RKO (cell line): ENCODE measurements around the gene UBE2F.
"Not testable (repeated sequence)": the region's sequence is repeated elsewhere in the genome, so short reads cannot be mapped to it uniquely, and the experiment has no call there.

ENCODE experiments used
- DNase-seq: peaks from one replicate; pipeline ENCODE4 v3.0.0-alpha.2; 2016; ENCODE audit warnings: low spot score

Gene UBE2F

DNA sequence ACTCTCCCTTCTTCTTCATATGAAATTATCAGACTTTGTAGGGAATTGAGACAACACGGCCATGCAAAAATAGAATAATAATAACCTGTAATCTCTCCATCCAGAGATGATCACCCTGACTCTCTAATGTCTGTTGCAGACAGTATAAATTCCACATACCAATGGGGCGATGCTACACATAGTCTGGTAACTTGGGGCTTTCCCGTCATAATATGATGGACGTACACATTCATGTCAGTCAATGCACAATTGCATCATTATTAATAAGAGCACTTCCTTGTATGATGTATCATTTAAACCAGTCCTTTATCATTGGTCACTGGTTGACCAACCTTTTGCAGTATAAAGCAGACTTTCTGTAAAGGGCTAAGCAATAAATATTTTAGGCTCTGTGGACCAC lies 54.5 kb downstream of the UBE2F start:
- DNase-seq = no peak

DNA sequence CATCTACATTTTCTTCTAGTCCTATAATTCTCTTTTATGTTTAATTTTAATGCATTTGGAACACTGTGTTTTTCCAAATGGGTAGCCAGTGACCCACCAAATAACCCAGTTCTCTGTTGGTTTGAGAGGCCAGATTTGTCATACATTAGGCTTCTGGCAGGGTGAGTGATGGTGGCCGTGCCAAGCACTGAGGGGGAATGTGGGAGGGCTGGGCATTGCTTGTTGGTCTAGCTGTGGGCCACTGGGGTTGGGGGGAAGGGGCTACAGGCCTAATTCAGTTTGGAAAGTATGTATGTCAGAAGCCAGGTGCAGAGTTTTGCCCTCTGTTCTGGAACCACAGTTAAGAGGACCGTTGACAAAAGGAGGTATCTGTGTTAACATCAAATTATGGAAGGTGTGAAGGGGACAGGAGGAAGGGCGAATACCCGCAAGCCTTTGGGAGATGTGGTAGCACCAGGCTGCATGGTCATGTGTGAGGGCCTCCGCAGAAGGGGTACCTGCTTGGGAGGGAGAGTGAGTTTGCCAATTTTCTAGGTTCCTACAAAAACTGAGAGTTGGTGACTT lies 55.9 kb downstream of the UBE2F start:
- DNase-seq = no peak

DNA sequence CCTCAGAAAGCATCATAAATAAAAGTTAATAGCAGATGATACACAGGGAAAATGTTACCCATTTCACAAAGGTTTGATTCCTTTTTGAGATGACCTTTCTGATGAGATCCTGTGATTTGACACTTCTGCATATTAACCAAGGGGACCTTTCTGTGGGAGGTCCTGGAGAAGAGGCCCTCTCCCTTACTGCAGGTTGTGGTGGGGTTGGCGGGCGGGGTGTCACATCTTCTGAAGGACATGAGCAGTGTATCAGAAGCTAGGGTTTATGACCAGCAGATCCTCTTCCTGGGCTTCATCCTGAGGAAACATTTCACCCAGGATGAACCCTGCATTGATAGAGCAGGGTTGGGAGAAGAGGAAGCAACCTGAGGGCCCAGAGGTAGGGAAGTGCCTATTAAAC lies 56.8 kb downstream of the UBE2F start:
- no peak for DNase-seq

DNA sequence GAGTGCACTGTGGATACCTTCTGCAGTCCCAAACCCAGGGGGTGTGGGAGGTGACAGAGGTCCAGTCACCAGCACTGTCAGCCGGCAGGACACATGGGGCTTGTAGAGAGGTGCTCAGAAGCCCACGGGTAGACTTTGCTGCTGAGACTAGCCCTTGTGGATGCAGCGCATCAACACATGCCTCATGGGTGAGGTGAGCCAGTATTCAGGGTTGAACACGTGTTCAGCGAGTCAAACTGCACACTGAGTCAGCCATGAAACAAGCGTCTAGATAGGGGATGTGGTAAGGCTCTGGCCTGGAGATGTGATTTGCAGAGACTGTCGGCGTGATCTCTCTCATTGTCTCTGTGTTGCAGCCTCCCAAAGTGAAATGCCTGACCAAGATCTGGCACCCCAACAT lies 58.2 kb downstream of the UBE2F start:
- DNase-seq = peak; percentile 81

DNA sequence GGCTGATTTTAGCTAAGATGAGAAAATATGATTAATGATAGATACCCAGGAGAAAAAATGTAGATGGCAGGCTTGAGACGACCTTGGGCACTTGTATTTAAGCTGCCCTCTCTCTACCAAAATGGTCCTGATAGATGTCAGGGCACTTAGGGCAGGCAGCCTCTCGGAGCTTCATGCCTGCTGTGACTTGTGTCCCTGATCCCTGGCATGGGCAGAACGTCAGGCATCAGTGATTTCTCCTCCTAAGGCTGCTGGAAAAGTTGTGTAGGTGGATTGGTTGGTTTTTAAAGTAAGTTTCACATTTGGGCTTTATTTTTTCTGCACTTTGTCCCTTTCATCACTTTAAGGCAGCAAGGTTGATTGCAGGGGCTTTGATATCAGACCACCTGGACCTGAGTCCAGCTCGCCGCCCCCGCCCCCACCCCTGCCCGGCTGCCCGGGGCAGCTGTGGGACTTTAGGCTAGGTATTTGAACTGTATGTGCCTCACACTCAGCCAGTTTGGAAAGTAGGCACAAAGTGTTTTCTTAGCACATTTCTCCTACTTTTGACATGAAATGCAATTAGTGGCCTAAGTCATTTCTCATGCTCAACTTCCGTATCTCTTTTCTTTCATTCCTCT lies 59.0 kb downstream of the UBE2F start:
- DNase-seq = no peak

DNA sequence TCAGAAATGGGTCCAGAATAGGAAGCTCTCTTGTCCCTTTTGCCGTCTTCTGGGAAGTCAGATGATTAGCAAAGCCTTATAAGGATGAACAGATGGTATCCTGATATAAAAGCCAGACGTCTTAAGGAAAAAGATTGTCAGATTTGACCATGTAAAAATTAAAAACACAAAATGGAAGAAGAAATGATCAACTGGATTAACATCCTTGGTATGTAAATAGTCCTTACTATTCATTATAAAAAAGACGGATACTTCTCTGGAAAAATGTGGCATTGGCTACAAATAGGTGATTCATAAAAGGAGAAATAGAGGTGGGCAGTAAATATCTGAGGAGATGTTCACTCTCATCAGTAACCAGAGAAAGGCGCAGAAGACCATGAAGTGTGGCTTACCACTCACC lies 60.2 kb downstream of the UBE2F start:
- DNase-seq = no peak

DNA sequence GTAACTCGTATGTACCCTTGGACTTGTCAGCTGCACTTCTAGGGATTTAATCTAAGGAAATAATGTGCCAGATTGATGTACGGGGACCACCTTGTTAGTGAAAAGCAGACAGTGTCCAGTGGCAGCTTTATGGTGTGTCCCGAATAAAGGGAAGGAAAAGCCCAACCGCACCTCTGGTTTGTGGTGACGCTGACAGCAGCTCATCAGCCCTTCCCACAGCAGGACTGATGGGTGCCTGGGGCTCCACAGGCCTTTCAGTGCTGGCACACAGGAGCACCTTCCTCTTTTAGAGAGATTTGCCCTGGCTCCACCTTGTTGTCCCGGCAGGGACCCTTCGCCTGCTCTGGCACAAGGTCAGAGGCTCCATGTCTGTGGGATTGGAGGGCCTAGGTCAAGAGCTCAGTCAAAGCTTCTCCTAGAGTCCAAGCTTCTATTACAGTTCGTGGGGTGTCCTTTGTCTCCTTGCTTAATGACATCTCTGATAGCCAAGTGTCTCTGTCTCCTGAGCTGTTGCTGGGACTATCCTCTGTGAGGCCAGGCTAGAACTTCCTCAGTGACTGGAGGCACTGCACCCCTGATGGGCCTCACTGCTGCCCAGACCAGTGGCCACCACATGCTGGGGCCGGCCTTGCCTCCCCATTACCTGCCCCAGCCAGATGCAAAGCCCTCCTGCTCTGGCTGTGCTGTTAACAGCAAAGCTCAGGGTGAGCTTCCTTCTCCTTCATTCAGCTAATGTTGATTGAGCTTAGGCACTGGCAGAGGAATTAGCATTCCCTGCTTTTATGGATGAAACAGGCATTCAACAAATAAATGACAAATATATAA lies 61.0 kb downstream of the UBE2F start:
- no peak for DNase-seq

DNA sequence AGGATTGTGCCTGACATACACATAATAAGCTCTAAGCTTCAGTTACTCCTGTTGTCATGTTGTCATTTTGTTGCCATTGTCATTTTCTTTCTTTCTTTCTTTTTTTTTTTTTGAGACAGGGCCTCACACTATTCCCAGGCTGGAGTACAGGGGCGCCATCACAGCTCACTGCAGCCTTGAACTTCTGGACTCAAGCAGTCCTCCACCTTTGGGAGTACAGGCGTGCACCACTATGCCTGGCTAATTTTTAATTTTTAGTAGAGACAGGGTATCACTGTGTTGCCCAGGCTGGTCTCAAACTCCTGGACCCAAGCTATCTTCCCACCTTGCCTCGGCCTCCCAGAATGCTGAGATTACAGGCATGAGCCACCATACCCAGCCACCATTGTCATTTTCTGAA lies 63.0 kb downstream of the UBE2F start:
- no peak for DNase-seq

DNA sequence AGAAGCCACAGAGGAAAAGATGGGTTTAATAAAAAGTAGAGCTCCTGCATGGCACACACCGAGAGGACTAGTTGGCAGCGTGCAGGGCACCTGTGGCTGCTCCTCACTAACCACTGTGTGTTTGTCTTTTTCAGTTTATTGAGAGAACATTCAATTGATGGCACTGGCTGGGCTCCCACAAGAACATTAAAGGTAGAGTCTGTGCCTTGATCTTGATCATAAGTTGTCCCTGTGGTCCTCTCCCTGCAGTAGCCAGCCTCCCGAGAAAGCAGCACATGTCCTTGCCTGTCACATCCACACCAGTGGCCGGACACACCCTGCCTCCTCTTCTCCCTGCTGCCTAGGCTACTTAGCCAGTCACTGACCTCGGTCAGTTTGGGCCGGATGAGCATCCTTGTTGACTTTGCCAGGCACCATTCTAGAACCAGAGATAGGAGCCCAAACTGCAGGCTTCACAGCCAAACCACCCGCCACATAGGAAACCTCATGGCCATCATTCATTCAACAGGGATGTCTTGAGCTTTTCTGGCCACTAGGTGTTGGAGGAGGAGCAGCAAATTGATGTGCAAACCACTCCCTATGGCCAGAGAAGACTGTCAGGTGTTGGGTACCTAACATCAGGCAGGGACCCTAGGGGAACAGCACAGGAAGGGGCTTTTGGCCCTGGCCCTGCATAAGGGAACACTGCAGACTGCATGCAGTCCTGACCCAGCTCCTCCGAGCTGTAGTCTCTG lies 63.8 kb downstream of the UBE2F start:
- DNase-seq = no peak

DNA sequence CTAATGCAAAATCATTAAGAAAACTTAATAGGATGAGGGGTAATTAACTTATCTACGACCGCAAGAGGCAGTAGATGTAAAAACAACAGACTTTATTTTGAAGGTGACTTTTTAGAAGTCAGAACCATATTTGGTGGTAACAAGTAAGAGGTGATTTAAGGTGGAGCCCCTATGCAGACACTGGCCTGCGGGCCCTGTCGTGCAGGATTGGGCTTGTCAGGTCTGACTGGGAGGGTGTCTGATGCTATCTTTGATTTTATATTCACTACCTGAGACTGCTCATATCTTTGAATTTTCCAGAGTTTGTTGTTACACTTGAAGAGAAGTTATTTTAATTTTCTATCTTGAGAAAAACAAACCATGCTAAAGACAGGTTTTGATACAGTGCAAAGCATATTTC lies 64.9 kb downstream of the UBE2F start:
- no peak for DNase-seq

DNA sequence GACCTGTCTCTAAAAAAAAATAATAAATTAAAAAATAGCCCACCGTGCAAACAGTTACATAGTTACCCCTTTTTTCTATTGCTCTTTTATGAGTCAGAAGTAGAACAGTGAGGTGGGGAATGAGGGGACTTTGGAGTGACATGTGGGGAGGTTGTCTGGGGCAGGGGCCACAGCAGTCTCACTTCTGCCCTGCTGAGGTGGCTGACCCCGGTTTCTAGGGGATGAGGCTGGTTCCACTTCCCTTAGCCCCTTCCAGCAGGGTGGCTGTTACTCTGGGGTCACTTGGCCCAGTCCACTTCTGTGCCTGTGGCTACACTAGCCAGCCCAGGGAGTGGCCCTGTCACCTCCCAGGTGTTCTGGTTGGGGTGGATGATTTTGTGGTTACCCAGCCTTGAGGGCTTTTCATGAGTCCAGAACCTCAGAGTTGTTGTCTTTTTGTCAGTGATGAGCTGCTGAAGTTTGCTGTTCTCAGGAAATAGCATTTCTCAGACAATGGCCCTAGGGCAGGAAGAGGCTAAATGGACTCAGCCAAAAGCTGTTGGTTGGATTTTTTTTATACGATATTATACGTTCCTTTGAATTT lies 66.0 kb downstream of the UBE2F start:
- DNase-seq = no peak

DNA sequence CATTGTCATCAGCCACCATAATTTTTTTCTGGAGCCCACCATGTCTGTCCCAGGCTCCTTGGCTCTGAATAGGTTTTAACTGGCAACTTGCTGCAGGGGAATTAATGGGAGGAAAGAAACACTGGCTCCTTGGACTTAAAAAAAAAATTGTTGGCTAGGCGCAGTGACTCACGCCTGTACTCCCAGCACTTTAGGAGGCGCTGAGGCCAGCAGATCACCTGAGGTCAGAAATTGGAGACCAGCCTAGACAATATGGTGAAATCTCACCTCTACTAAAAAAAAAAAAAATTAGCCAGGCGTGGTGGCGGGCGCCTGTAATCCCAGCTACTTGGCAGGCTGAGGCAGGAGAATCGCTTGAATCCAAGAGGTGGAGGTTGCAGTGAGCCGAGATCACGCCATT lies 67.2 kb downstream of the UBE2F start:
- not testable (repeated sequence) for DNase-seq

DNA sequence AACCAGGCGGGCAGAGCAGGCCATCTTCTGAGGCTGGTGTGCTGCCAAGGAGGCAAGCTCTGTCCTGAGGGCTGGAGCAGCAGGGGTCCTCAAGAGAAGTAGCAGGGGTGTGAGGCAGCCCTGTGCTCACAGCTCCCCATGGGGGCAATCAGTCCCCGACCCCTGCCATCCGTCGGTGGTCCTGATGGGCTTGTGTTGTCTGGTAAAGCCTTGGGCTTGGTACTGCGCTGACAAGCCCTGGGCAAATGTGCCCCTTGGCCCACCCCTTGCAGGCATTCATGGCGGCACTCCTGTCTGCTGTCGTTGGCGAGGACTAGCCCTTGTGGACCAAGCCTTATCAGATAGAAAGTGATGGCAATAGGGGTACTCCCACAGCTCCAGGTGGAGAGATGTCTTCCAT lies 71.4 kb downstream of the UBE2F start:
- DNase-seq = no peak

DNA sequence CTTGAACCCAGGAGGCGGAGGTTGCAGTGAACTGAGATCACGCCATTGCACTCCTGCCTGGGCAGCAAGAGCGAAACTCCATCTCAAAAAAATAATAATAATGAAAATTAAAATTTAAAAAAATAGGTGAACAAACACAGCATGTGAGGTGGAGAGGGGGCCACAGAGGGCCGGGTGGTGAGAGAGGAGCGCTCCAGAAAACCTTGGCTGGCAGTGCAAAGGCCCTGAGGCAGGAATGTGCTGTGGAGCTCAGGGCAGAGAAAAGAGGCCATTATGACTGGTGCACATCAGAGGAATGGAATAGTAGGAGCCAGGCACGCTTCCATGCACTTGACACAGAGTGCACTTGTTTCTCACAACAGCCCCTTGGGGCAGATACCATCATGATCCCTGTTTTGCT lies 72.3 kb downstream of the UBE2F start:
- DNase-seq = no peak

DNA sequence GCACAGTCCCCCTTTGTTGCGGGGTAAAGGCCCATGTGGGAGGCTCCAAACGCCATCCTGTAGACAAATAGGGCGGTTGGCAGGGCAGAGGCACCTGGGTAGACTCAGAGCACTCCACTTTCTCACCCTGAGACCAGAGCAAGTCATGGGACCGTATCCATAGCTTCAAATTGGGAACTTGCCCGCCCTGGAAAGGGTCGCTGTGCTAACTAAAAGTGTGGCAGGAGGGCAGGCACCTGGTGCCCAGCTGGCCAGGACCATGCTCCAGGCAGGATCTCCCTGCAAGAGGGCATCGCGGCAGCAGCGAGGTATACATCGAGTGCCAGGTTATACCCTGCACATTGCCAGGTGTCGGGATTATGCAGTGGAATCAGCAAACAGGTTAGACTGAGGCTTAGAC lies 73.2 kb downstream of the UBE2F start:
- no peak for DNase-seq

DNA sequence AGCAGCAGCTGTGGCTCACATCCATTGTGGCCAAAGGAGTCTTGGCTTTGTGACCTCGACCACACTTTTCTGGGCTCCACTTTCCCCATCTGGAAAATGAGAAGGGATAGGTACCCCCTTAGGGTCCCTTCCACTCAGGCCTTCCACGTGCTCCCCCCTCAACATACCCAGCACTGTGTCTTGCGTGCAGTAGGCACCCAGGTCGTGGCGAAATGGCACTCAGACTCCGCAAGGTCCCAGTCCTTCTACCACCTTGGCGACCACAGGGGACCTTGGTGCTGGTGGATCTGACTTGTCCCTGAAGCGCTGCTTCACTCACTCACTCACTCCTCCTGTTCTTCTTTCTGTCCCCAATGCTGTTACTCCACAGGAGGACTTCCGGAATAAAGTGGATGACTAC lies 74.1 kb downstream of the UBE2F start:
- DNase-seq = no peak

DNA sequence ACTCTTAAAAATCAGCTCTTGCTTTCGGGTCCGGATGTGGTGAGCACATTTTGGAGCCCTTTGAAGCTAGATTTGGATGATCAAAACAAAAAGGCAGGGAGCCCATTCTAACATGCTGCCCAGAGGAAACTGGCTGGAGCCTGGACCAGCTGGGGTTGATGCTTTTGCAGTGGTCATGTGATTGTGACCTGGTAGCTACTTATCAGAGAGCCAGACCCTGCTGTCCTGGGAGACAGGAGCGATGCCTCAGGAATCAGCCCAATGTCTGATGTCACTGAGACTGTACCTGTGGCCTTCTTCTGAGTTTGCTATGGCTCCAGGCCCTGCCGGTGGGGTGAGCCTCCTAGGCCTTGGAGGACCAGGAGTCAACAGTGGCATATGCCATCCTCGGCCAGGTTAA lies 75.3 kb downstream of the UBE2F start:
- no peak for DNase-seq

DNA sequence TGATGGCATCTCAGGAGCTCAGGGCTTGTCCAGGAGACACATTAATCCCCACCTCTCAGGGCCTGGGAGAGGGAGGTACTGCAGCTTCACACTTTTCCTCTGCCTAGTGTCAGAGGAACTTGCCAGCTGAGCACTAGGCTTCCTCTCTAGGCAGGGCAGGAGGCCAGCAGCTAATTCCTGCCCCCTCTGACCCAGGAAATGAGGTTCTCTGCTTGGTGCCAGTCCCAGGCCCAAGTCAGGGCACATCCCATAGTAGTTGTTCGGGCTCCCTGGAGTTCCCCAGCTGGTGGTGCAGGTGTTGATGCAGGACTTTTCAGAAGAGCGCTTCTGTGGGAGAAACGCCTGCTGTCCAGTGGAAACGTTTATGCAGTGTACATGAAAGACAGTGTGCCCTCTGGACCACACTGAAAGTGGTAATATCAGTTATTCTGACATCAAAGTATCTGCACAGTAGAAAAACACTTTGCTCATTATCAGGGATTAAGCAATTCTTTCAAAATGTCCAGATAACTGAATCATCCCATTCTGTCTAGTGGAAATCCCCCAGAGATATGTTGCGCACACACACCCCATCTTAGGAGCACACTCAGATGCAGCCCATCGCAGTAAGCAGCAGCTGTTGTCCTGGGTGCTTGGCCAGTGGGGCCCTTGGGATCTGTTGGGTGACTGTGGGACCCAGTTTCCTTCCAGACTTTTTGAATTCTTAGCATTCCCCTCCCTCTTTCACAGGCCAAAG lies 76.2 kb downstream of the UBE2F start:
- no peak for DNase-seq

DNA sequence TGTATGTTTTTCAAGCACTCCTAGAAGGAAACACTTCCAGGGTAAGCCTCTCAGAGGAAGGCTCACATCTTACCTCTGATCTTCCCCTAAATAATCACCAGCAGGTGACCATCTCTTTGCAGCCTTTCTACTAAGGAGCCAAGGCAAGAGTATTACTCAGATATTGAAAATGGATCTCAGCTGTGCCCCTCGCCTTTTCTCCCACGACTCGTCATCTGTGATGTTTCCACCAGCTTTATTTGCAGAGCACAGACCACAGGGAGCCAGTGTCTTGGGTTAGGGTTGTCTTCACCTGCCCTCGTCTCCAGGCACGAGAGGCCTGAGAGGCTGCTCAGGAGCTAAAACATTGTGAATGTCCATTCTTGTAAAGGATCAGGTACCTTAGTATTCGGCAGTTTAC lies 77.0 kb downstream of the UBE2F start:
- DNase-seq = no peak

DNA sequence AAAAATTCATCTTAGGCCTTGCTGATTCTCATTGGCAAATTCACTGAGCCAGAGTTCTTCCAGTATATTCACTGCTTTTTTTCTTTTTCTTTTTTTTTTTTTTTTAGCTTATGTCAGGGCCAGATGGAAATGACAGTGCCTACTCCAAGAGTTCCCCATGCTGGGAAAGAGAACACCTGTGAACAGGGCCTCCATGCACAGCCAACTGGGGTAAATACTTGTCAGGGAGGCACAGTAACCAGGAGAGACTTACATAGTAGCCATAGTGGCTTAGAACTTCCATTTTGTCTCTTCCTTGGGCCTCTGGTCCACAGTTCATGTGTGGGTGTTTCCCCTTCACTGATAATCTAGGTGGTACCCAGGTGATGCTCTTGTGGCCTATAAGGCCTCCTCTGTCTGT lies 78.8 kb downstream of the UBE2F start:
- DNase-seq = no peak

DNA sequence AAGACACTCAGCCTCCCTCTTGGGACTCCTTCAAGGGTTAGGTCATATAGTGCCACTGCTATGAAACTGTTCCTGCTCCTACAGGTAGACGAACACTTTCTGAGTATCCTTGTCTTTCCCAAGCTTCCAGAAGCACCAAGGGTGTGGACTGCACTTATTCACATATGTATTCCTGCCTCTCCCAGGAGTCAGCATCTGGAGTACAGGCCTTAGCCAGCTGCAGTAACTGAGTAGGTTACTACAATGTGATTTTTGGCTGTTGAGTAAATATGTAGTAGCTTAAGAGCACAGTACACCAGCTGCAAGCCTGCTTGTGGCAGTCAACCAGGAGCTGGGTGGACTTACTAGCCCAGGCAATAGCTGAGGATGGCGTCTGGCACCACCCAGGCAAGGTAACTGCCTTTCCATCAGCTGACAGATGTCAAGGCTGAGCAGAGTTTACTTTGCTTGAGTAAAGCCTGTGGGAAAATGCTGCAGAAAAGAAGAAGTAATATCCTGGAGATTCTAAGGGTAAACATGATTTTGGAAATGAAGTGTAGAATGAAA lies 80.0 kb downstream of the UBE2F start:
- no peak for DNase-seq
